HG03439 (cell line): Measurements from ENCODE around the gene UNCX.
"Not testable (repeated sequence)": the region's sequence is repeated elsewhere in the genome, so short reads cannot be mapped to it uniquely, and the experiment has no call there.

Experiments
- ATAC-seq: cut with Tn5 transposase; IDR thresholded peaks from one replicate; pipeline ENCODE4 v1.9.1; 2021; ENCODE audit warnings: mild to moderate bottlenecking, moderate library complexity; ENCODE audit not compliant: unreplicated experiment

The UNCX gene

GRCh38 chr7:1232623-1233332, at the start of gene UNCX:
Gene UNCX (plus strand): TSS chr7:1232872. CDS start chr7:1233018, 146 bp downstream.
- ATAC-seq = no peak

DNA sequence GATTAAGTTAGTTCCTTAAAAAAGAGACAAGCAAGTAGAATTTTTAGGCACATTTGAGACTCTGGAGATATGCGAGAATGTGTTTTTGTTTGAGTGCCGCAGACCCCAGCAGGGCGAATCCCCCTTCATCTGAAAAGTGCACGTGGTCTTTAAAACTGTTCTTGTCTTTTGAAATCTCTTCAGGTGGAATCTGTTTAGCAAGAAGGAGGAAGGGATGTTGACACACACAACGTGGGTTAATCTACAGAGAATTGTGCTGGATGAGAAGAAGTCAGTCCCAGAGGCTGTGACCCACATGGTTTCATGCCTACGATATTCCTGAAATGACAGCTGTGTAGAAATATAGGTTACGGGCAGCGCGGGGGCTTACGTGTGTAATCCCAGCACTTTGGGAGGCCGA, 45.5 kb upstream of the UNCX start:
- ATAC-seq = no peak

DNA sequence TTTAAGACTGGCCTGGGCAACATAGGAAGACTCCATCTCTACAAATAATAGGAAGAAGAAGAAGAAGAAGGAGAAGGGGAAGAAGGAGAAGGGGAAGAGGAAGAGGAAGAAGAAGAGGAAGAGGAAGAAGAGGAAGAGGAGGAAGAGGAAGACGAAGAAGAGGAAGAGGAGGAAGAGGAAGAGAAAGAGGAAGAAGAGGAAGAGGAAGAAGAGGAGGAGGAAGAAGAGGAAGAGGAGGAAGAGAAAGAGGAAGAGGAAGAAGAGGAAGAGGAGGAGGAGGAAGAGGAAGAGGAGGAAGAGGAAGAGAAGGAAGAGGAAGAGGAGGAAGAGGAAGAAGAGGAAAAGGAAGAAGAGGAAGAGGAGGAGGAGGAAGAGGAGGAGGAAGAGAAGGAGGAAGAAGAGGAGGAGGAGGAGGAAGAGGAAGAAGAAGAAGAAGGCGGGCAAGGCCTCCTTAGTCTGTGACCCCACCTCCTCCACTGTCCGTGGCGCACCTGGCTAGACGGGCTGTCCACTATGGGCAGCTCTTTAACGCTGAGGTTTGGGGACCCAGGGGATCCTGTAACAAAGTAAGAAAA, 43.9 kb upstream of the UNCX start:
- ATAC-seq = no peak

DNA sequence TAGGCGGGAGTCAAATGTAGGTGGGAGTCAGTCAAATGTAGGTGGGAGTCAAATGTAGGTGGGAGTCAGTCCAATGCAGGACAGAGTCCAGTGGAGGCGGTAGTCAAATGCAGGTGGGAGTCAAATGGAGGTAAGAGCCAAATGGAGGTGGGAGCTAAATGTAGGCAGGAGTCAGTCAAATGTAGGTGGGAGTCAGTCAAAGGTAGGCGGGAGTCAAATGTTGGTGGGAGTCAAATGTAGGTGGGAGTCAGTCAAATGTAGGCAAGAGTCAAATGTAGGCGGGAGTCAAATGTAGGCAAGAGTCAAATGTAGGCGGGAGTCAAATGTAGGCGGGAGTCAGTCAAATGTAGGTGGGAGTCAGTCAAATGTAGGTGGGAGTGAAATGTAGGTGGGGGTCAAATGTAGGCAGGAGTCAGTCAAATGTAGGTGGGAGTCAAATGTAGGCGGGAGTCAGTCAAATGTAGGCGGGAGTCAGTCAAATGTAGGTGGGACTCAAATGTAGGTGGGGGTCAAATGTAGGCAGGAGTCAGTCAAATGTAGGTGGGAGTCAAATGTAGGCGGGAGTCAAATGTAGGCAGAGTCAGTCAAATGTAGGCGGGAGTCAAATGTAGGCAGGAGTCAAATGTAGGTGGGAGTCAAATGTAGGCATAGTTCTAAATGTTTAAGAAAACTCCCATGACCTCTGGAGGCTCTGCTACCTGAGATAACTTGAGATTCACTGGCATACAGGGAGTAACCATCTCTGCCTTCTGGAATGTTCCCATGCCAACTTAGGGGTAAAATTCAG, 42.5 kb upstream of the UNCX start:
- no peak for ATAC-seq

GRCh38 chr7:1192171-1192676, 40.4 kb upstream of the UNCX start:
- ATAC-seq = no peak

- no peak for ATAC-seq
These were observed 38.9 kb upstream of the UNCX start for GRCh38 chr7:1193593-1194424.

- ATAC-seq = not testable (repeated sequence)
These were observed 36.2 kb upstream of the UNCX start for GRCh38 chr7:1196441-1196840.

- ATAC-seq = no peak
These were observed 35.7 kb upstream of the UNCX start for GRCh38 chr7:1196950-1197349.

DNA sequence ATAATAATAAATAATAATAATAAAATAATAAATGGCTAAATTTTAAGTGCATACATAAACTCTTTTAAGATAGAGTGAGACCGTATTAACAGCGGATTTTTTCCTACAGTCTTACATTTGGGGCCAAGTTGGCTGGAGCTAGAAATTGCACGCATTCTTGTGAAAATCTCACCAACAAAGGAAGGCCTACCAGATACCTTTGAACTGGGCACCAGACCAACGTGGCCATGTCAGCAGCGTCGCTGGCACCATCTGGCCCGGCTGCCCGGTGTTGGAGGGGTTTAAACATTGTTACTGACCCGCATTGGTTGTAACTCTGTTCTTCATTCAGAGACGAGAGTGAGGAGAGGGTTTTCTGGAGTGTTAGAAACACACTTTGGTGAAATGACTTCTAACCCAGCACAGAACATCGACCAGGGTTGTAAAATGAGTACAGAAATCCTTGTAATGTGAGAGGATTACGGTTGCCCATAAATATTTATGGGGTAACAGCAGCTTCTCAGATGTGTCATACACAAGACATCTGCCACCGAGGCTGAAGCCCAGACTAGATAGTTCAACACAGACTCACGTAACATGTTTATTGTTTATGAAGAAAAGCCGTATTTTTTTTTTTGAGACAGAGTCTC, 34.6 kb upstream of the UNCX start:
- no peak for ATAC-seq

DNA sequence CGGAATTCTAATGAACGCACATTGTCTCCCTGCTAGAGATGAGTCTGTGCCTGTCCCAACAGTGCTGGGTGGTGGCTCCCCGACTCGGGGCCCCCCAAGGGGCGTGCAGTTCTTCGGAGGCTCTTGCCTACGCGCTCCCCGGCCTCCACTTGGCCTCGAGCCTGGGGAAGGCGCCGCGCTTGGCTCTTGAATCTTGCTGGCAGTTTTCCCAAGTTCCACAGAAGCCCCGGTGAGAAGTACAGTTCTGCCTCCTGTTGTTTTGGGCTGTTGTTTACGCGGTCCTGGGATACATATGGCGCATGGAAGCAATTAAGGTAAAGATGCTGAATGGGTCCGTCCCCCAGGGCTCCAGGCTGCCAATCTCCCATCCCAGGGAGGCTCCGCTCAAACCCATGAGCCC, 32.6 kb upstream of the UNCX start:
- ATAC-seq = no peak

DNA sequence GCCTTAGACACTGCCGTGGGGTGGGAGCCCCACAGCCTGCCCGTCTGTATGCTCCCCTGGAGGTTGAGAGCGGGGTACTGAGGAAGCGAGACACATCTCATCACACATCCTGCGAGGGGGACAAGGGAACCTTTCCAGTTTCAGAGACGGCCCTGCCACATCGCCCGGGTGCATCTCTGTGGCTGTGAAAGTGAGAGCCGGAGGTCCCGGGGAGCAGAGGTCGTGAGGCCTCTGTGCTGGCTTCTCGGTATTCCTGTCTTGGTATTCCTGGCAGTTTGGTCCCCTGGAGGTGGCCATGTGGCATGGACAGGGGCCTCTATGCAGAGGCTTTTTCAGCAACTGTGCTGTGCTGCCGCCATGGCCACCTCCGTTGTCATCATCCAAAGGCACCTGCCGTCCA, 30.8 kb upstream of the UNCX start:
- ATAC-seq = no peak

- not testable (repeated sequence) for ATAC-seq
These were observed 29.8 kb upstream of the UNCX start for GRCh38 chr7:1202914-1203313.

- no peak for ATAC-seq
These were observed 28.1 kb upstream of the UNCX start for GRCh38 chr7:1204460-1205140.

GRCh38 chr7:1205742-1206141, 26.9 kb upstream of the UNCX start:
- not testable (repeated sequence) for ATAC-seq

- no peak for ATAC-seq
These were observed 23.6 kb upstream of the UNCX start for GRCh38 chr7:1209097-1209496.

GRCh38 chr7:1210321-1210978, 22.2 kb upstream of the UNCX start:
- no peak for ATAC-seq

- no peak for ATAC-seq
These were observed 21.6 kb upstream of the UNCX start for GRCh38 chr7:1210979-1211608.

- ATAC-seq = no peak
These were observed 21.1 kb upstream of the UNCX start for GRCh38 chr7:1211611-1212010.

- ATAC-seq = not testable (repeated sequence)
These were observed 20.6 kb upstream of the UNCX start for GRCh38 chr7:1212025-1212424.
